ENCODE measurements around the gene KLRF1.

KLRF1 gene

DNA sequence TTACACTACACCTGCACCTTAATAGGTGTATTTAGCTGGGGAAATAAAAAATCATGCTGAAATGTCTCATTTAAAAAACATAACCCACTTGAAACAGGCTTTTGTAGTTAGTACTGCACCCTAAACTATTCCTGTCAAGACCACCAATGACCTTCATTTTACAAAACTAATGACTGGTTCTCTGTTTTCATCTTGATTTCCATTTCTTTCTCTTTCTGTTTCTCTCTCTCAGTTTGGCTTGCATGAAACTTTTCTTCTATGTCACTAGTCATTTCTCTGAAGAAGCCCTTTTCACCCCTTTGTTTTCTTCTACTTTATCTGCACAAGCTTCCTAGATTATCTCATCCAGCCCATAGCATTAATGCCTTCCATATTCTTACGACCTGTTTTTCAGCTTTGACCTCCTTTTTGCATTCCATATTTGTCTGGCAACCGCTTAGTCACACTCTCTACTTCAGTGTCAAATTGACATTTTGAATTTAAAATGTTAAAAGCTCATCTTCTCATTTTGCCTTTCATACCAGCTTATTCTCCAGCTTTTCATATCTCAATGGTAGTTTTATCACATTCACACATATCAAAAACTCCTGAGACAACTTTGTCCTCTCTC, 32.7 kb upstream of the KLRF1 start:
- TF ChIP-seq CTCF (IDR thresholded peaks at IDR 0.05; ENCODE audit: low read depth, low read length) = no peak
- no peak for TF ChIP-seq POLR2A (IDR thresholded peaks at IDR 0.05; ENCODE audit: extremely low read depth, insufficient read length)
- TF ChIP-seq MYC (IDR thresholded peaks at IDR 0.05; ENCODE audit: low read depth, low read length) = no peak
- TF ChIP-seq, protein P1, sequence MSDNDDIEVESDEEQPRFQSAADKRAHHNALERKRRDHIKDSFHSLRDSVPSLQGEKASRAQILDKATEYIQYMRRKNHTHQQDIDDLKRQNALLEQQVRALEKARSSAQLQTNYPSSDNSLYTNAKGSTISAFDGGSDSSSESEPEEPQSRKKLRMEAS (IDR thresholded peaks at IDR 0.05; ENCODE audit: low read depth, low read length) = no peak
- H3K4me3 ChIP-seq (ENCODE audit: low read depth, low read length) = no peak overlapping the region
- no peak for DNase-seq (ENCODE audit: low read depth)

DNA sequence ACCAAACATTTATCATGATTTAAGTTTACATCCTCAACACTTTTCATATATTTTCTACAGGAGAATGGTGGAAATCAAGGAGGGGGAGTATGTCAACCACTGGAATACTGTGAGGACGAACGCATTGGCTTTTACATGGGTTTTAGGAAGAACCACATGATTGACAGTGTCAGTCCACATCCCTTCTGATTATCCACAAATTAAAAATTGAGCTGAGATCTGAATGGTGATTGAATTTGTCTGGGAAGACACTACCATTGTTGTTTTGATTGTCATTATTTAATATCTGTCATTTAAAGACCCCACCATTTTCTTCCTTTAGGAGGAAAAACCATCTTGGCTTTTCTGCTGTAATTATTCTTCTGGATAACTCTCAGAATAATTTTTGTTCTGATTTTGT, 31.3 kb upstream of the KLRF1 start:
- TF ChIP-seq, protein P1 (IDR thresholded peaks at IDR 0.05; ENCODE audit: low read depth, low read length) = no peak
- TF ChIP-seq MYC (IDR thresholded peaks at IDR 0.05; ENCODE audit: low read depth, low read length) = no peak
- TF ChIP-seq CTCF (IDR thresholded peaks at IDR 0.05; ENCODE audit: low read depth, low read length) = no peak
- no peak for TF ChIP-seq POLR2A (IDR thresholded peaks at IDR 0.05; ENCODE audit: extremely low read depth, insufficient read length)
- DNase-seq (ENCODE audit: low read depth) = no peak
- H3K4me3 ChIP-seq (ENCODE audit: low read depth, low read length) = no peak overlapping the region

DNA sequence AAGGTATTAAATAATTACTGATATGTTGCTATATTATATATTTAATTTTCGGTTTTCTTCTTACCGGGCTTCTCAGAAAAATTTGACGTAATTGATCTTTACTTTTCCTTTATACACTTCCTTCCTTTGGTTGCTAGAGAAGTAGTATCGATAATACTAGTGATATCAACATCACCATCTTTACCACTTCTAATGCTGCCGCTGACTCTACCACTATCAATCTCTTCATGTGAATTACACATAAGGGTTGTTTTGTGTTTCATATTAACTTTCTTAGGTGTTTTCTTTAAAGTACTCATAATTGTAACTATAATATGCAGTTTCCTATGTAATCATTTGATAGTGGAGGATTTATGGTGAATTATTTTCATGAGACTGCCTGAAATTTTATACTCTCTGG, 30.9 kb upstream of the KLRF1 start:
- DNase-seq (ENCODE audit: low read depth) = no peak
- no peak for TF ChIP-seq MYC (IDR thresholded peaks at IDR 0.05; ENCODE audit: low read depth, low read length)
- no peak for TF ChIP-seq CTCF (IDR thresholded peaks at IDR 0.05; ENCODE audit: low read depth, low read length)
- TF ChIP-seq, protein P1 (IDR thresholded peaks at IDR 0.05; ENCODE audit: low read depth, low read length) = no peak
- no peak for TF ChIP-seq POLR2A (IDR thresholded peaks at IDR 0.05; ENCODE audit: extremely low read depth, insufficient read length)
- H3K4me3 ChIP-seq (ENCODE audit: low read depth, low read length) = no peak overlapping the region

DNA sequence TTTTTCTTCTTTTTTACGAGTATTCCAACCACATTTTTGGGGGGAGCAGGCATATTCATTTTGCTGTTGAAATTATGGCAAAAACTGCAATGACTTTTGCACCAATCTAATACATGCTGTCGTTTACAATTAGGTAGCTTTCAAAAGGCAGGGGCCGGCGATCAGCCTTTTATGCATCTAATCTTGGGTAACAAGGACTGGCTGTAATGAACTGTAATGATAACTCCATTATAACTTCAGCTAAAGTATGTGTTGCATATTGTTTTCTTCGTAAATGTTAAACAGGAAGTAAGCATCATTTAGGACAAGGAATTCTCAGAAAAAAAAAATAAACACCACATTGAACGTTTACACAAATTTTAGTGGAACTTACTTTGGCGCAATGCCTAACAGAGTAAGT, 30.3 kb upstream of the KLRF1 start:
- no peak overlapping the region for H3K4me3 ChIP-seq (ENCODE audit: low read depth, low read length)
- no peak for DNase-seq (ENCODE audit: low read depth)
- TF ChIP-seq MYC (IDR thresholded peaks at IDR 0.05; ENCODE audit: low read depth, low read length) = no peak
- TF ChIP-seq, protein P1 (IDR thresholded peaks at IDR 0.05; ENCODE audit: low read depth, low read length) = no peak
- no peak for TF ChIP-seq CTCF (IDR thresholded peaks at IDR 0.05; ENCODE audit: low read depth, low read length)
- TF ChIP-seq POLR2A (IDR thresholded peaks at IDR 0.05; ENCODE audit: extremely low read depth, insufficient read length) = no peak

DNA sequence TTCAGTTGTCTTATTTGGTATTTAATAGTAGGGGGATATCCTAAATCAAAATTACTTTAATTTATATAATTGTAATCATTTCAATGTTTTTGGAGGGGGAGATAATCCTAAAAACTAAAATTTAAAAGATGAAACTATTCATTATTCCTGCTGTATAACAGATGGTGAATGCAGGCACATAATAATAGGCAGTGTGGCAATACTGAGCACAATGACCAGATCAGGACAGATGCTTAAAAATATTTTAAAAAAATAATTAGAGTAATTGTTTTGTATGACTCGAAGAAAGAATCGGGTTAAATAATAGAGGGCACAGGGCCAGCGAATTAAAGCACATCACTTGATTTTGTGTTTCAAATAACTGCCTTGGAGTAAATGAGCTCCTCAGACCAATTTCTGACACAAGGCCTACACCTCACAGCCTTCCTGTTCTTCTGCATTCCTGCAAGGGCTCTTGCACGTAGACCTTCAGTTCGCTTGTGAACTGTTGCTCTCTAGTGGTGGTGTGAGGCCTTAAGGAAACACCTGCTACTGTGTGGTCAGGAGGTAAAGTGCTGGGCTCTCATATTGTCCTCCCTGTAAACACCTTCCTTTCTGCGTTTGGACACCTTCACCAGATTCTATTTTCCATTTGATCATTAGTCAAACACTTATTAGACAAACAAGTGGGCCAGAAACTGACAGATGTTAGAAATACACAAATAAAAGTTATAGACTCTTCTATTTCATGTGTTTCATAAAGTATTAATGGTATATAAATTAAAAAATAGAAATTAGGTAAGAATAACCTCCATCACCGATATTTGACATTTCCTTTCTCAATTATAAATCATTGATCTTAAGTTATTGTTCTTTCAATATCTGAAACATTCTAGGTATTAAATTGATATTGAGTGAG, 29.3 kb upstream of the KLRF1 start:
- TF ChIP-seq, protein P1 (IDR thresholded peaks at IDR 0.05; ENCODE audit: low read depth, low read length) = peak; percentile 46; the same call in 1 of the 2 replicates
- TF ChIP-seq MYC (IDR thresholded peaks at IDR 0.05; ENCODE audit: low read depth, low read length) (peak; percentile 6; the same call in 1 of the 2 replicates), CTCF (IDR thresholded peaks at IDR 0.05; ENCODE audit: low read depth, low read length) (peak; percentile 38), POLR2A (IDR thresholded peaks at IDR 0.05; ENCODE audit: extremely low read depth, insufficient read length) (no peak)
- peak; percentile 78 for DNase-seq (ENCODE audit: low read depth)
- H3K4me3 ChIP-seq (ENCODE audit: low read depth, low read length) = no peak overlapping the region
